ENCODE results near the gene GAS6.

DNA sequence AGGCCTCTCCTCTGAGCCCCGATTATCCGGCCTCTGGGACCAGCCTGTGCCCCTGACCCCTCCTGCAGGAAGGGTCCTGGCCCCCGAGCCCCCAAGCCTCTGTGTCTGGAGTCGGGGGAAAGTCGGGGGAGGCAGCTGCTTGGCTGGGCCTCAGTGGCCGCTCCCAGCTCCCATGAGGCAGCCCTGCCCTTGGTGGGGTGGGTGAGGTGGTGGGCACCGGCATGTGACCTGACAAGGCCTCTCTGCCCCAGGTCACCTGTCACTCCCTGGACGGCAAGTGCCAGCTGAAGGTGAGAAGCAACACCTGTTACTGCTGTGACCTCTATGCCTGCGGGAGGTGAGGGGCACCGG, 63.3 kb downstream of the GAS6 start:
- TF ChIP-seq CTCF (IDR thresholded peaks at IDR 0.05) (no peak), EZH2 (IDR thresholded peaks at IDR 0.05; ENCODE audit: borderline replicate concordance, insufficient read depth, low read depth, low read length, poor library complexity, severe bottlenecking) (no peak)
